ENCODE data around the gene ITGB2.

DNA sequence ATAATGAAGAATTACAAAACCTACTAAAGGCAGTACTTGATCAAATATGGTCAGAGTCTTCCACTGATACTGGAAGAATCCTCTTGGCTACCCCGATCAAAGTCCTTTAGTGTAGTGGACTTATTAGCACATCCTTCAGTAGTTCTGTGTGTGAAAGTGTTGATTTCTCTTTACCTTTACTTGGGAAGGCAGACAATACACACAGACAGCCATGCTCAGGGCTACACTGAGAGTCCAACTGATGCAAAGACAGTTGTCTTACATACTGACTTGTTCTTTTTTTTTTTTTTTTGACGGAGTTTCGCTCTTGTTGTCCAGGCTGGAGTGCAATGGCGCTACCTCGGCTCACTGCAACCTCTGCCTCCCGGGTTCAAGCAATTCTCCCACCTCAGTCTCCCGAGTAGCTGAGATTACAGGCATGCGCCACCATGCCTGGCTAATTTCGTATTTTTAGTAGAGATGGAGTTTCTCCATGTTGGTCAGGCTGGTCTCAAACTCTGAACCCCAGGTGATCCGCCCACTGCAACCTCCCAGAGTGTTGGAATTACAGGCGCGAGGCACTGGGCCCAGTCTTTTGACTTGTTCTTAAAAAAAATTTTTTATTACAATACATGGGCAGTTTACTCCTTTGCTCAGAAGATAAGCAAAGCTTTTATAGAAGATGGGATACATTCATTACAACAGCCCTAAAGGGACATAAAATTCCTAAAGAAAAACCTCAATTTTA is 43.7 kb downstream of the ITGB2 start:
- no peak for TF ChIP-seq CTCF (IDR thresholded peaks at IDR 0.05)
- no peak for TF ChIP-seq POLR2A (IDR thresholded peaks at IDR 0.05)
